HG03460 (cell line): ENCODE results near the gene DNAJA2.
"Not testable (repeated sequence)": the region's sequence is repeated elsewhere in the genome, so short reads cannot be mapped to it uniquely, and the experiment has no call there.

Experiments used
- ATAC-seq: cut with Tn5 transposase; IDR thresholded peaks from one replicate; pipeline ENCODE4 v1.9.1; 2021; ENCODE audit not compliant: unreplicated experiment

The DNAJA2 gene

DNA sequence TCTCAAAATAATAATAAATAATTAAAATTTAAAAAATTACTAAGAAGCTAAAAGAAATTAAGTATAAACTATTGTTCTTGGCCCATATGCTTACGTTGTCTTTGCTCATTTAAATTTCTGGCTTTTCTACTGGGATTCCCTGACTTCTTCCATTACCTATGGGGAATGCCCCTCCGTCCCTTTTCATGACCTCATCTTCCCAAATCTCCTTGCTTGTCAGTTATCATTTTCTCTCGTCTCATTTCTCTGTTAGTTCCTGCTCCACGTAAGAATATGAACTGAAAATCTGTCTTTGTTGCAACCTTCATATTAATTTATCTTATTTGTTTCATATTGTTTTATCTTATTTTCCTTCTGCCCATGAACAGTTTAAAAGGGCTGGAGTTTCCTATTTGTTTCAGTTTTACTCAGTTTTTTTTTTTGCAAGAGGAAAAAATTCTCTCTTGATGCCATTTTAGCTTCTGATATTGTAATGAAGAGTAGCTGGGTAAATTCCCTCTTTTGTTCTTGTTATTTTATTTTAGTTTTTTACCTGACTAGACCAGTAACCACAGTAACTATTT, 2.5 kb upstream of the DNAJA2 start:
- no peak for ATAC-seq

GRCh38 chr16:46975165-46975564, 1.7 kb upstream of the DNAJA2 start:
- no peak for ATAC-seq

DNA sequence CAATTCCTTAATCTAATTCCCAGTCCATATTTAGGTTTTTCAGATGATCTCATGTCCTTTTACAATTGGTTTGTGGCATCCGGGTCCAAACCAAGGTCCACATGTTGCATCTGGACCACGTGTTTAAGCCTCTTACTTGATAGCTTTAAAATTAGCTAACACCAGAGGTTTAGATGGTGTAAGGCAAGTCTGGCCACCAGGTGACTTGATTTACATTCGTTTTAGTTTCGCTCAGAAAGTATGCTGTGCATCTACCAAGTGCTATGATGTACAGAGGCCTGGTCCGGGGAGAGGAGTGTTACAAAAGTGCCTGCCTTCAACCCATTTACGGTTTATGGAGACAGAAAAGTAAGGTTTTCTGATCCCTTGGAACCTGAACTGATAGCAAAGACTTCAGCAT, 878 bp upstream of the DNAJA2 start:
- ATAC-seq, result no peak

GRCh38 chr16:46973996-46974324, 486 bp upstream of the DNAJA2 start:
- no peak for ATAC-seq

DNA sequence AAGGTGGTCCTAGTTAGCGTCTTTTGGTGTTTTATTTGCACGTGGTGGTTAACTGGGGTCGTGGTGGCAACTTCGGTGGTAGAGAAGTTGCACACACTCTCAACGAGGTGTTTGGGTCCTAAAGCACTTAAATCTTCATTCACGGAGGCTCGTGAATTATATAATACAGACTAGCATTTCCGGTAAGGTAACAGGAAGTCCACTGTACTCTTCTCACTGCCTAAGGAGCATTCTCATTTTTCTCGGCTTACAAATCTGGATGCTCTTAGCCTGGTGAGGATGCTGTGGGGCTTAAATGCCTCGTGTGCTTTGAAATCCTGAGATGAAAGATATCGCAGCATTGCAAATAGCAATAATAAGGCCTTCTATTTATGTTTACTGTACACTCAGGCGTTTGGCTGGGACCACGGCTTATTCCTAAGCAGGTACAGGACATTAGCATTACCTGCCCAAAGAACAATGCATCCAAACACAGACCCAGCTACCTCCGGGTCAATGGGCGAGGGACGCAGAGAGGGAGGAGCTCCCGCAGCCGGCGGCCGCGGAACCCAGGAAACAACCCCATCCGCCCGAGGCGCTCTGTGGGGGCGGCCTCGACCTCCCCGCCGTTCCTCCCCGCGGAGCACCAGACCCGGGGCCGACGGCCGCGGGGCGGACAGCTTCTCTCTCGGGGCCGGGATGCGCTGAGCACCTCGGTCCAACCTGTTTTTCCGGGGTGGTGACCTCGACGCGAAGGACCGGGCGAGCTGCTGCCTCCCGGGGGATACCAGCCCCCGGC, 856 bp downstream of the DNAJA2 start:
- ATAC-seq, result peak; percentile 42

GRCh38 chr16:46971271-46971670, 2.2 kb downstream of the DNAJA2 start:
- no peak for ATAC-seq

- no peak for ATAC-seq
These were observed 3.4 kb downstream of the DNAJA2 start for GRCh38 chr16:46970089-46970488.

- ATAC-seq, result no peak
These were observed 5.4 kb downstream of the DNAJA2 start for GRCh38 chr16:46968063-46968435.

DNA sequence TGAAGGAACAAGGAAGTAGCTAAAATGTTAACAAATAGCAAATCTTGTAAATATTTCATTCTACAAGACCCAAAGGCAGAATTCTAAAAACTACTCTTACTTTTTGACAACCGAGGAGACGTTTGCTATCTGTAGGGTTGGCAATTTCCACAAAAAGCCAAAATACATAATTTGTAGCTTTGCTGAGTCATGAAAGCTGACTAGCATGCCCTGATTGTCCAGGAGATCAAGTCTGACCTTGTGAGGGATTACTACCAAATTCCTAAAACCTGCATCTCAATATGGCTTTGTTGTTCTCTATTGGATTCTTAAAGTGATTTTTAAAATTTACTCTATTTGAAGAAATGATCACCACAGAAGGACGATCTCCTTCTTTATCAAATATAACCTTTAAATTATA, 10.8 kb downstream of the DNAJA2 start:
- ATAC-seq, result no peak

DNA sequence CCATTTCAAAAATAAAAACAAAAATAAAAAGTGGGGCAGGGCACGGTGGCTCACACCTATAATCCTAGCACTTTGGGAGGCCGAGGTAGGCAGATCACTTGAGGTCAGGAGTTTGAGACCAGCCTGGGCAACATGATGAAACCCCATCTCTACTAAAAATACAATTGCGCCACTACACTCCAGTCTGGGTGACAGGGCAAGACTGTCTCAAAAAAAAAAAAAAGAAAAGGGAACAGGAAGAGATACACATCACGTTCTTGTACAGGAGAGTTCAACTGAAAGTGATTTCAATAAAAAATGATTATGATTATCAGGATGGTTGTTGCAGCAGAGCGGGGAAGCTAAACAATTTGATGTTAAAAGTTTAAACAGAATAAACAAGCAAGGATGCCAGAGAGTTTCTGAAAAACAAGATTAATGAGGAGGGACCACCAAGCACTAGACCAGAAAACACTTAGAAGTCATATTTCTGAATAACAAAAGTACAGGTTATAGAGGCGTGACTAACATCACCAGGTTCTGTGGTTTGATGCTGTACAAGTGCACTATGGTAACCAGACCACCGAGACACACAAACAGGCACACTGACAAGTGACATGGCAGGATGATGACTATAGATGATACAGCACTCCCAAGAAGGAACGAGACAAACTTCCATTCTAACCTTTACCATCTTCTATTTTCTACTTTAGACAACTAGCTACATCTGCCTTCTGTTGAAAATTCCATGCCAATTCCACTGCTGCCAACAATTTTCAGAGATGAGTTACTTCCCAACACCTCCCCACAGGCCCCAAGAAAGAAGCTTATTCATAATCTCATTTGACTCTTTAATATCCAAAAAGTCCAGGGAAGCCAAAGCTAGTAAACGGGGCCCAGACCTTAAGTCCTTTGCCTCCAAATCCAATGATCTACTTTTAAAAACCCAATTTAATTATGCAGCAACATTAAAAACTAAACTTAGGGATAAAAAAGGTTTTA, 11.8 kb downstream of the DNAJA2 start:
- ATAC-seq, result no peak

- ATAC-seq, result no peak
These were observed 18.9 kb downstream of the DNAJA2 start for GRCh38 chr16:46954562-46954961.

- no peak for ATAC-seq
These were observed 23.5 kb downstream of the DNAJA2 start for GRCh38 chr16:46950009-46950408.

DNA sequence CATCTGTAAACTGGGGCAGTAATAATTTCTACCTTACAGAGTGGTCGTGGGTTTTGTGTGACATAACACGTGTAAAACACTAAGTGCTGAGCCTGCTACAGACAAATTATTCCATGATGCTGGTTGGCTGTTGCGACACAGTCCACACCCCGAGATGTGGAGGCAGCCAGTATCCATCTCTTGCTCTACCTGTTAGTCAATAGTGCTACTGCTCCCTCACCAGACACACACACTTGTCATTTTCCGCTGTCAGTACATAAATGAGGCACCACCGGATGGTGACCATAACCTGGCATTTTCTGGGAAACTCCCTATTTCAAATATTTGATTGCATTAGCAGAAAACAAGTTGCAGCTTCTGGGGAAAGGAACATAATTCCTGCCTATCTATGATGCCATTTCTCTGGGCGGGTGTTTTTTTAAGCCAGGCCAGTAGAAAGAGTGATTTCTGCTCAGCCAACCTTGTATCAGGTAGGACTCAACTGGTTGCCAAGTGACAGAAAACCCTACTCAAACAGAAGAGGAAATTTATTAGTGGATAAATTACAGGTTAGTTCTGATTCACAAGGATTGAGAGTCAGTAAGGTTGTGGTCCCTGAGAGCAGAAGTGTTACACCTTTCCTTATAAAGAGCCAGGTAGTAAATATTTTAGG, 24.1 kb downstream of the DNAJA2 start:
- no peak for ATAC-seq

GRCh38 chr16:46948548-46949166, 24.8 kb downstream of the DNAJA2 start:
- ATAC-seq, result no peak

DNA sequence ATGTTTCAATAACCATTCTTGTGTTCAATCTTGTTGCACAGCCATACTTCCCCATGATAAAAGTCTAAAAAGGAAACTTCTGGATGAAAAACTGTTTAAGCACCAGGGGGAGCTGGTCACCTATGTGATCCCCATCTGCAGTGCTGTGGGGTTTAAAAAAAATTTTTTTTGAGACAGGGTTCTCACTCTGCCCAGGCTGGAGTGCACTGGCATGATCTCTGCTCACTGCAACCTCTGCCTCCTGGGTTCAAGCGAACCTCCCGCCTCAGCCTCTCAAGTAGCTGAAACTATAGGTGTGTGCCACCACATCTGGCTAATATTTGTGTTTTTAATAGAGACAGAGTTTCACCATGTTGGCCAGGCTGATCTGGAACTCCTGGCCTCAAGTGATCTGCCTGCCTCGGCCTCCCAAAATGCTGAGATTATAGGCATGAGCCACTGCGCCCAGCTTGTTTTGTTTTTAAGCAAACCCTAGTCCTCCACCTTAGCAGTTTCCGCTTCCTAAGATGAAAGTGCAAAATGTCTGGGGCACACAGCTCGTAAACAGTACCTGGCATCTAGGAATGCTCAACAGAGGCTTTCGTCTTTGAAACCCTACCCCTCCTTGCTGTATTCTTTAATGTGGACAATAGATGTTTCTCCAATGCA, 25.4 kb downstream of the DNAJA2 start:
- ATAC-seq, result peak; percentile 81

DNA sequence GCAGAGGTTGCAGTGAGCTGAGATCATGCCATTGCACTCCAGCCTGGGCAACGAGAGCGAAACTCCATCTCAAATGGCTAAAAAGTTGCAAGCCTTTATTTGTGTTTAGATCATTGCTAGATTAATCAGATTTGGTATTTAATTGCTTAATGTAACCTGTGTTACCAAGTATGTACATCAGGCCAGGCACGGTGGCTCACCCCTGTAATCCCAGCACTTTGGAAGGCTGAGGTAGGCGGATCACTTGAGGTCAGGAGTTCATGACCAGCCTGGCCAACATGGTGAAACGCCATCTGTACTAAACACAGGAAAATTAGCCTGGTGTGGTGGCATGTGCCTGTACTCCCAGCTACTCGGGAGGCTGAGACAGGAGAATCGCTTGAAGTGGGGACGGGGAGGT, 28.8 kb downstream of the DNAJA2 start:
- not testable (repeated sequence) for ATAC-seq

DNA sequence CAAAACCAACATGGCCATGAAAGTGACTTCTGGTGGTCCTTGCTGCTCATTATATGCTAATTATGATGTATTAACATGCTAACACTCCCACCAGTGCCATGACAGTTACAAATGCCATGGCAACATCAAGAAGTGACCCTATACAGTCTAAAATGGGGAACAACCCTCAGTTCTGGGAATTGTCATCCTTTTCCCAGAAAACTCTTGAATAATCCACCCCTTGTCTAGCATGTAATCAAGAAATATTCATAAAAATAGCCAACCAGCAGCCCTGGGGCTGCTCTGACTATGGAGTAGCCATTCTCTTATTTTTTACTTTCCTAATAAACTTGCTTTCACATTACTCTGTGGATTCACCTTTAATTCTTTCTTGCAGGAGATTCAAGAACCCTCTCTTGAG, 35.9 kb downstream of the DNAJA2 start:
- ATAC-seq, result no peak

DNA sequence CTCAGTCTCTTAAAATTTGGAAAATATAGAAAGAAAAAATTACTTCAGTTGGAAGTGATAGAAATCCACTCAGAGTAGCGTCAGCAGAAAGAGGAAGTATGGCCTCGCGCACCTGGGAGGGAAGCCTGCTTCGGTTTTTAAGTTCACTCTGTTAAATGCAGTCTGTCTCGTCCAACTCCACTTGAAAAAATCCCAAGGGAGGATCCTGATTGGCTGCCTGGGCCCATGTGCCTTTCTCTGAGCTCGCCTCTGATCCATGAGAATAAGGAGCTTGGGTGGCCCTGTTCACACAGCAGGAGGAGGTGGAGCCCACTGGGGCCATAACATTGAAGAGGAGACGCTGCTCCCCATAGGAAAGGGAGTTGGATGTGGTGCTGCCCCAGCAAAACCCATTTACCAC, 40.7 kb downstream of the DNAJA2 start:
- no peak for ATAC-seq

DNA sequence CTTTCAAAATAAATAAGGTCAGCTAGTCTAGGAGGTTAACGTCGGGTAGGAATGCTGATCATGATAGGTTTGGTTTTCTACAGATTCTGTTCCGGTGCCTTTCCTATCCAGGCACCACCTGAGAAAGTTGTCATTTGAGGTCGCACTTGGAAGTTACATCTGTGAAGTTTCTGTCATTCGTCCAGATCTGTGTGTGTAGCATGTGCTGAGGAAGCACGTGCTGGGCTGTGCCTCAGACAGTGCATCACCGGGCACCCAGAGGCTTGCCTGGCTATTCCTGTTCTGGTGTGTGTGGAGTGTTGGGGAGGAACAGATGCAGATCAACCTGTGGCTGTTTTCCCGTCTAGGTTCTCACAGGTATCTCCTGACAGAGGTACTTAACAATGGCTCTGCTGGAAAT, 42.6 kb downstream of the DNAJA2 start:
- no peak for ATAC-seq
